GM18499 (cell line): ENCODE measurements around the gene SLC39A10.
"Not testable (repeated sequence)": the region's sequence is repeated elsewhere in the genome, so short reads cannot be mapped to it uniquely, and the experiment has no call there.

ENCODE experiments used
- ATAC-seq: cut with Tn5 transposase; IDR thresholded peaks from one replicate; pipeline ENCODE4 v1.9.1; 2021; ENCODE audit warnings: moderate number of reproducible peaks; ENCODE audit not compliant: insufficient read depth, unreplicated experiment

SLC39A10 gene

DNA sequence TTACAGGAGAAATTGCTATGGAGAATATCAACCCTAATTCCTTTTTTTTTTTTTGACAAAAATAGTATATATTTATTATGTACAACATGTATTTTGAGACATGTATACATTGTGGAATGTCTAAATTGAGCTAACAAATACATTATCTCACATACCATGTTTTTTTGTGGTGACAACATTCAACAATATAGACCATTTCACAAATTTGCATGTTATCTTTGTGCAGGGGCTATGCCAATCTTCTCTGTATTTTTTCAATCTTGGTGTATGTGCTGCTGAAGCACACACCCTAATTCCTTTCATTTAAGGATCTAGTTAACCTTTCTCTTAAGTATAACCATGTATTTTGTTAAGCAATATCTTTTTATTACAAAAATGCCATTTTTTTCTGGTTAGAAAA lies 13.2 kb downstream of the SLC39A10 start:
- no peak for ATAC-seq

DNA sequence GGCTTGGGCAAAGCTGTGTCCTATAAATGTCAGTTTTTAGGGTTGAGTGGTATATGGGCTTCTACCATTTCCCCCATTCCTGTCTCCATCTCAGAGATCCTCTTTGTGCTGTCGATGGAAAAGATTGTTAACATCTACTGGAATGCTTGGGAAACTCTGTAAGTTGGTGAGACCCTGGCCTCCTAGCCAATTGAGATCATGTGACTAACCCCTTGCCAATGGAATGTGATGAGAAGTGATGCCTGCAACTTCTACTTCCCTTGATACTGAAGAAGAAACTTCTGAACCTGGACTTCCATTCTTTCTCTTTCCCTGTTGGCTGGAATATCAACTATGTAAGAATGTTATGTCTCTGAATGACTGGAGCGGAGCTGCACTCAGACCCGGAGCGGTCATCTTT lies 14.5 kb downstream of the SLC39A10 start:
- no peak for ATAC-seq

DNA sequence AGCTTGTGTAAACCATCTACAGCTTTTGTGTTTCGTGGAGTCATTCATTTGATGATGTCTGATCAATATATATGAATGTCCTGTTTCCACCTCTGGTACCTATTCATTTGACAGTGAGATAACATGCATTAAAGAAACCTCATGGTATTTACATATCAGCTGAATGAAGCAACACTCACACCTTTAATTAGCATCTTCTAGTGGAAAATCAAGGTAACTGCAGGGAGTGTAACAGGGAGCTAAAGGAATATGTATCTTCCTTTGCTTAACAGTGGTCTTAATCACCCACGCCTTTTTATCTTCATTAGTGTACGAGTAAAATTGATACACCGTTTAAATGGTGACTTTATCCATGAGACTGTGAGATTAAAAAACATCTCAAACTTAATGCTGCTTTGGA lies 15.6 kb downstream of the SLC39A10 start:
- no peak for ATAC-seq

DNA sequence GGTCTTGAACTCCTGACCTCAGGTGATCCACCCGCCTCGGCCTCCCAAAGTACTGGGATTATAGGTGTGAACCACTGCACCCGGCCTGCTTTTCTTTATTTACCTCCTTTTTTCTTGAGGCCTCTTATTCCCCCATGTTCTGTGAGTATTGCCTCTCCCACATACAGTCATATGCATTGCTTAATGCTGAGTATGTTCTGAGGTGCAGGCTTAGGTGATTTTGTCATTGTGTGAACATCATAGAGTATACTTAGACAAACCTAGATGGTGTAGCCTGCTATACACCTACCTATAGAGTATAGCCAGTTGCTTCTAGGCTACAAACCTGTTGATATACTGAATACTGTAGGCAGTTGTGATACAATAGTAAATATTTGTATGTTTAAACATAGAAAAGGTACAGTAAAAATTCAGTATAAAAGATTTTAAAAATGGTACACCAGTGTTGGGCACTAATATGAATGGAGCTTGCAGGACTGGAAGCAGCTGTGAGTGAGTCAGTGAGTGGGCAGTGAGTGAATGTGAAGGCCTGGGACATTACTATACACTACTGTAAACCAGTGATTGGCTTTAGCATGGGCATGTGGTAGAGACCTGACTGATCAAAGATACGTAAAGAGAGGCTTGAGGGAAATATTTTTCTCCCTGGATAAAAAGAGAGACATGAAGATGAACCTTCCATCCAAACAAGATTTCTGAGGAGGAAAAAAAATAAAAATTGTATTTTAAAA lies 17.6 kb downstream of the SLC39A10 start:
- no peak for ATAC-seq

DNA sequence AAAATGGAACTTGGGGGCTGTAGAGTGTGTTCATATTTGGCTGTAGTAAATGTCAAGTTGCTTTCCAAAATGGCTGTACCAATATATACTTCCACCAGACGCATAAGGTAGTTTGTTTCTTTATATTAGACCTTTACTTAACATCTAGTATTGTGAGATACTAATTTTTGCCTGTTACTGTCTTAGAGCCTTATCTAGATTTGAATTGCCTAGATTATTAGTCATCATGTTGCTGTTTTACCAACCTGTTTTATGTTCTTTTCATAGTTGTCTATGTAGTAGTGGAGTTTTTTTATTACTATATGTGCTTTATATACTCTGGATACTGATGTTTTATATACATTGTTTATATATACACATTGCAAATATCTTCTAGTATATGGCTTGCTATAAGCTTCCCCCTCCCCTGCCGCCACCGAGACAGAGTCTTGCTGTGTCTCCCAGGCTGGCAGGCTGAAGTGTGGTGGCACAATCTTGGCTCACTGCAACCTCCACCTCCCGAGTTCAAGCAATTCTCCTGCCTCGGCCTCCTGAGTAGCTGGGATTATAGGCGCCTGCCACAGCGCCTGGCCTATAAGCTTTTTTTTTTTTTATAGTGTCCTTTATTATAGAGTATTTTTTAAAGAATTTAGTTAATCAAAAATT lies 18.9 kb downstream of the SLC39A10 start:
- ATAC-seq = no peak

DNA sequence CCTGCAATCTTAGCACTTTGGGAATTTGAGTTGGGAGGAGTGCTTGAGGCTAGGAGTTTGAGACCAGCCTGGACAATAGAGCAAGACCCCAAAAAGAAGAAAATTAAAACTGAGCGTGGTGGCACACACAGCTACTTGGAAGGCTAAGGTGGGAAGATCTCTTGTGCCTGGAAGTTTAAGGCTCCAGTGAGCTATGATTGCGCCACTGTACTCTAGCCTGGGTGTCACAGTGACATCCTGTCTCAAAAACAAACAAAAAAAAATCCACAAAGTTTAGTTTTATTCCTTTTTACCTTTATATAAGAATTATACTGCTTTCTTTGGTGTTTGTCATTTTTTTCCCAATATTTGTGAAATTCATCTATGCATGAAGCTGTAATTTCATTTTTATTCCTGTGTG lies 20.3 kb downstream of the SLC39A10 start:
- ATAC-seq = no peak

DNA sequence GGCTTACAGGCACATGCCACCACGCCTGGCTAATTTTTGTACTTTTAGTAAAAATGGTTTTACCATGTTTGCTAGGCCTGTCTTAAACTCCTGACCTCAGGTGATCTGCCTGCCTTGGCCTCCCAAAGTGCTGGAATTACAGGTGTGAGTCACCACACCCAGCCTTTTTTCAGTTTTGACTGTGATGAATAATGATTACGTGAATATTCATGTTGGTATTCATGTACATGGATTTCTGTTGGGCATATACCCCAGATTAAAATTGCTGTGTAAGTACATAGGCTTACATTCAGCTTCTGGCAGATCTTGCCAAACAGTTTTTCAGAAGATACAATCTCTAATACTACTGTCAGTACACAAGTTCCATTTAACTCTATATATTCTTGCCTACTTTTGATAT lies 20.9 kb downstream of the SLC39A10 start:
- ATAC-seq = no peak

DNA sequence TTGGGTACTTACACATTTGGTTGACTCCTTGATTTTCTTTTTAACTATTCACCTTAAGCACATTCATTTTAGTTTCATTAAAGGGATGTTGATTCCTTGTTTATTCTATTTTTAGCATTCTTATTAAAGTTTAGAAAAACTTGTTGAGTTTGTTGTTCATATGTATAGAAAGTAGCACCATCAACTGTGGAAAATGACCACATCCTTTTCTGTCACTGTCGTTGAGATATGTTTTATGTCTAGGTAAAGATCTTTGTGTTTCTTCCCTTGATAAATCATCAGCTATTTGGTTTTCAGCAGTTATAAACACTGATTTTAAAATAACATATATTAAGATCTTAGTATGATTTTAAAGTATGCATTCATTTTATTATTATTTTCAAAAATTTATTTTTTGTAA lies 25.1 kb downstream of the SLC39A10 start:
- no peak for ATAC-seq

DNA sequence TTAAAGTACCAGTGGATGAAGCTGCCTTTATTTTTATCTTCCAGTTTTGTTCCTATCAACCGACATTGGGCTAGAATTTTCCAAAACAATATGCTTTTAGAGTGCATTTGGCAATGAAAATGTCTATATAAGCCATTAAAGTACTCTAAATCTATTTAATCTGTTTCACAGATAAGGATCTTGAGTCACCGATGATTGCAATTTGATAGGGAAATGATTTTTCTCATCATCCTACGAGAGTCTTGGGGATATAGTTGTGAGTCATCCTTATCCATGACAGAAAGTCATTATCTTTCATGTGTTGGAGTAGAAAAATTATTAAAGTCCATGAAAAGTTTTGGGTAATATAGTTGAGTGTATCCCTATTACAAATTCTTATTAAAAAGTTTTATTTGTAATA lies 26.1 kb downstream of the SLC39A10 start:
- no peak for ATAC-seq

DNA sequence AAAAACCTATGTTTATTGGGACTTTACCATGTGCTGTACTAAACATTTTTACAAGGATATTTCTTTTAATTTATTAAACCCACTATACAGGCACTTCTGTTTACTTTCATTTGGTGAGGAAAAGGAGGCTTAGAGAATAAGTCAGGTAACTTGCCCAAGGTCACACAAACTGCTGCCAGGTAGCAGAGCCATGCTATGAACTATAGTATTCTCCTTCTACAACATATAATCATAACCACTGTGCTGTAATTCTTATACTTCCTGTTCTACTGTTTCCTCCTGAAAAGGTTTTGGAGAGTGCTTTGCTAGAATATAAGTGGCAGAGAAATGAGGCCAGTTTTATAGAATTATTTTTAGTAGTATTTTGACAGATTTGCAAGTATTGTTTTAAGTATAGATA lies 29.5 kb downstream of the SLC39A10 start:
- ATAC-seq = no peak

DNA sequence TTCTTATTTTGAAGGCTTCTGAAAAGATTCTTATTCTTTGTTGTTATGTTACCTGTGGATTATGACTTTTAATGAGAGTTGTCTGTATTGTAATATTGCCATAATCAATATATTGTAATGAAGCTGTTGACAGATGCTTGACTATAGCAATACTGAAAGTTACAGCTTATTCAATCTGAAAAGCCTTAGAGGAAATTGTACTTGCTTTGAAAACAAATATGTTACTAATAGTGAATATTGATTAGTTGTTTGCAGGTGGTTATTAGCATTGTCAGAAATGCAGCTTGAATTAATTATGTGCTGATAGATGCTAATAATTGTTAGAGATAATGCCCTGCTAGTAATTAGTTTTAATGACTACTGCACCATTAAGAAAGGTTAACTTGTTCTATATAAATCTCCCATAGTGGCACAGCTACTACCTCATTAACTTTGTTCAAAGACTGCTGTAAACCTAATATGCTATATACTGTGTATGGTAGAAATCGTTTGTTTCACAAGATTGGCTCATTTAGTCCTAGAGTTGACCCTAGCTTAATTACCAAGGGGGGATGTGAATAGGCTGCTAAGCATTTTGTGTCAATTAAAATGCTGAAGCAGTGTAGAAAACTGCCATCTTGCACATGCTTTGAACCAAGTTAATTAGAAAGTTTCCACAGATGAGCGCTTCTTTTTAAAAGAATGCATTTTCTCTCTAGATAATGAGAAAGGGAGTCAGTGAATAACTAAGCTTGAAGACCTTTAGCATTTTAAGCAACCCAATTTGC lies 30.5 kb downstream of the SLC39A10 start:
- ATAC-seq = no peak

DNA sequence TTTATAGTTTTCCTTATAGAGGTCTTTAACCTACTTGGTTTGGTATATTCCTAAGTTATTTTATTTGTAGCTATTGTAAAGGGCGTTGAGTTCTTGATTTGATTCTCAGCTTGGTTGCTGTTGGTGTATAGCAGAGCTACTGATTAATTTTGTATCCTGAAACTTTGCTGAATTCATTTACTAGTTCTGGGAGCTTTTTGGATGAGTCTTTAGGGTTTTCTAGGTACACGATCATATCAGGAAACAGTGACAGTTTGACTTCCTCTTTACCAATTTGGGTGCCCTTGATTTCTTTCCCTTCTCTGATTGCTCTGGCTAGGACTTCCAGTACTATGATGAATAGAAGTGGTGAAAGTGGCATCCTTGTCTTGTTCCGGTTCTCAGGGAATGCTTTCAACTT lies 35.5 kb downstream of the SLC39A10 start:
- not testable (repeated sequence) for ATAC-seq

DNA sequence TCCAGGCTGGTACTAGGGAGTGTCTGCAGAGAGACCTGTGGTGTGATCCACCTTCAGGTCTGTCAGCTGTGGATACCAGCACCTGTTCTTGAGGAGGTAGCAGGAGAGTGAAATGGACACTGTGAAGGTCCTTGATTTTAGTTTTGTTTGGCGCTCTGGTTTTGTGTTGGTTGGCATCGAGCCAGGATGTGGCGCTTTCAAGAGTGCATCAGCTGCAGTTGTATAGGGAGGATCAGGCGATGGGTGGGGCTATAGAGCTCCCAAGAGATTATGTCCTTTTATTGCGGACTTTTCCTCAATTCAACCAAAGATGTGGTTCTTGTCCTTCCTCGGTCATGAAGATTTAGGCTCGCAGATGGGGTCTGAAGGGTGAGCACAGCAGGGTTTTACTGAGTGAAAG lies 37.5 kb downstream of the SLC39A10 start:
- no peak for ATAC-seq

DNA sequence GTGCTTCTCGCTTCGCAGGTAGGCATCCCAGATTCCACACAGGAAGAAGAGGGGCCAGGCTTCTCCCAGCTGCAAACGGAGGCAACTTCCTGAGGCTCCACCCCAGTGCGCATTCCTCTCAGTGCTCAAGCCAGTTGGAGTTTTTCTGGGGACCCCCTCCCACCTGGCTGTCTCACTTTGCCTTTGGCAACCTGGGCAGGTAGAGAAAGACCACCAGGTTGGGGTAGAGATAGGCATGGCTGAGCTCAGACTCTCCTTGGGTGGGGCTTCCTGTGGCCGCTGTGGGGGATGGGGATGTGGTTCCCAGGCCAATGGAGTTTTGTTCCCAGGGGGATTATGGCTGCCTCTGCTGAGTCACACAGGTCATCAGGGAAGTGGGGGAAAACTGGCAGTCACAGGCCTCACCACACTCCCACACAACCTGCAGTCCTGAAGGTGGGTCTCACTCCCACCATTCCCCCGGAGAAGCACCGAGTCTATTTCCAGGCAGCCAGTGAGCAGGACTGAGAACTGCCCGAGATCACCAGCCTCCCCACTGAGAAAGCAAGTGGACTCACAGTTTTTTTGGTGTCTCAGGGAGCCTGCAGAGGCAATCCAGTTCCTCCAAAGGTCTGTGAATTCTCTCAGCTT lies 38.1 kb downstream of the SLC39A10 start:
- ATAC-seq = no peak

DNA sequence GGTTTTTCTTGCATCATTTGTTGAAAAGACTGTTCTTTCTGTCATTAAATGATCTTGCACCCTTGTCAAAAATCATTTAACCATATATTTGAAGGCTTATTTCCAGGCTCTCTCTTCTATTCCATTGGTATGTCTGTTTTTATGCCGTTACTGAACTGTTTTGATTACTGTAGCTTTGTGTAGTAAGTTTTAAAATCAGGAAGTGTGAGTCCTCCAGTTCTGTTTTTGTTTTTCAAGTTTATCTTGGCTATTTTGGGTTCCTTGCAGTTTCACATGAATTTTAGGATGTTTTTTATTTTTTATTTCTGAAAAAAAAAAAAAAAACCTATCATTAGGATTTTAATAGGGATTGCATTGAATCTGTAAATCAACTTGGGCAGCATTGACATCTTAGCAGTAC lies 39.0 kb downstream of the SLC39A10 start:
- no peak for ATAC-seq

DNA sequence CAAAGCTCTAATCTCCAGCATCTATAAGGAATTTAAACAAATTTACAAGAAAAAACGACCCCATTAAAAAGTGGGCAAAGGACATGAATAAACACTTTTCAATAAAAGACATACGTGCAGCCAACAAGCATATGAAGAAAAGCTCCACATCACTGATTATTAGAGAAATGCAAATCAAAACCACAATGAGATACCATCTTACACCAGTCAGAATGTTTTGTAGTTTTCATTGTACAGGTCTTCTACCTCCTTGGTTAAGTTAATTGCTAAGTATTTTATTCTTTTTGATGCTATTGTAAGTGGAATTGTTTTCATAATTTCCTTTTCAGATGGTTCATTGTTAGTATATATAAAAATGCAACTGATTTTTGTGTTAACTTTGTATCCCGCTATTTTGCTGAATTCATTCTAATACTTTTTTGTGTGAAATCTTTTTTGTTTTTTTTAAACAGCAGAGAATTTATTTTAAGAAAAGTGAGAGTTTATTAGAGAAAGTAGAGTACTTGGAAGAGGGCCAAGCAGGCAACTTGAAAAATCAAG lies 40.7 kb downstream of the SLC39A10 start:
- peak; percentile 51 for ATAC-seq

DNA sequence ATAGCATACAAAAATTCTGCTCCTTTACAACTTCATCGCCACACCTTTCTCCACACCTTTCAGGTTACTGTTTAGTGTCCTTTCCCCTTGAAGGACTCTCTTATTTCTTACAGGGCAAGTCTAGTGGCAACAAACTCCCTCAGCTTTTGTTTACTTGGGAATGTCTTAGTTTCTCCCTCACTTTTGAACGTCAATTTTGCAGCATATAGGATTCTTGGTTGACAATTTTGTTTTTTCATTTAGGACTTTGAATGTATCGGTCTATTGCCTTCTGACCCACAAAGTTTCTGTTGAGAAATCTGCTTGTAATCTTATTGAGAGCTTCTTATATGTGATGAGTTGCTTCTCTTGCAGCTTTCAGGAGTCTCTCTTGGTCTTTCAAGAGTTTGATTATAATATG lies 43.5 kb downstream of the SLC39A10 start:
- no peak for ATAC-seq

DNA sequence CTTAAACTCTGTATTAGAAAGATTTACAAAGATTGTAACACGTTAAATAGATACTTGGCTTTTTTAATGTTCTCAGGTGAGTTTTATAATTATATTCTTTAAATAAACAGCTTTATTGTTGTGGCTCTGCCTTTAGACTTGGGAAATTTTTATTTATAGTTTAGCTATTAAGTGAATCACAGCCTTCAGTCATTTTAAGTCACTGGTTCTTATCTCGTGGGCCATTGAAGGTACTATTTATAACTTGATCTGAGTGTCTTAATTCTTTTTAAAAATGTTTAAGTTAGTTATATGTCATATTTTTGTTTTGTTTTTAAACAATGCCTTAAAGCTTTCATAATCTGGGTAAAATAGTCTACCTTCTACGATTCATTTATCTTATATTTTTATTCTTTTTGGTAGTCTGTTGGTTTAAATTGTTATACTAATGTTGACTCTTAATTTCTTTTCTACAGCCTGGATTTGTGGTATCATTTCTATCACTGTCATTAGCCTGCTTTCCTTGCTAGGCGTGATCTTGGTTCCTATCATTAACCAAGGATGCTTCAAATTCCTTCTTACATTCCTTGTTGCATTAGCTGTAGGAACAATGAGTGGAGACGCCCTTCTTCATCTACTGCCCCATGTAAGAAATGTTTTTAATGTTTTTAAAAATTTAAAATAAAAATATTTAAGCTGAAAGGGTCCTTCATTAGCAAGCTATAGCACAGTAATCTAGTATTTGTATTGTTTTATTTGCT lies 49.3 kb downstream of the SLC39A10 start:
- ATAC-seq = no peak

DNA sequence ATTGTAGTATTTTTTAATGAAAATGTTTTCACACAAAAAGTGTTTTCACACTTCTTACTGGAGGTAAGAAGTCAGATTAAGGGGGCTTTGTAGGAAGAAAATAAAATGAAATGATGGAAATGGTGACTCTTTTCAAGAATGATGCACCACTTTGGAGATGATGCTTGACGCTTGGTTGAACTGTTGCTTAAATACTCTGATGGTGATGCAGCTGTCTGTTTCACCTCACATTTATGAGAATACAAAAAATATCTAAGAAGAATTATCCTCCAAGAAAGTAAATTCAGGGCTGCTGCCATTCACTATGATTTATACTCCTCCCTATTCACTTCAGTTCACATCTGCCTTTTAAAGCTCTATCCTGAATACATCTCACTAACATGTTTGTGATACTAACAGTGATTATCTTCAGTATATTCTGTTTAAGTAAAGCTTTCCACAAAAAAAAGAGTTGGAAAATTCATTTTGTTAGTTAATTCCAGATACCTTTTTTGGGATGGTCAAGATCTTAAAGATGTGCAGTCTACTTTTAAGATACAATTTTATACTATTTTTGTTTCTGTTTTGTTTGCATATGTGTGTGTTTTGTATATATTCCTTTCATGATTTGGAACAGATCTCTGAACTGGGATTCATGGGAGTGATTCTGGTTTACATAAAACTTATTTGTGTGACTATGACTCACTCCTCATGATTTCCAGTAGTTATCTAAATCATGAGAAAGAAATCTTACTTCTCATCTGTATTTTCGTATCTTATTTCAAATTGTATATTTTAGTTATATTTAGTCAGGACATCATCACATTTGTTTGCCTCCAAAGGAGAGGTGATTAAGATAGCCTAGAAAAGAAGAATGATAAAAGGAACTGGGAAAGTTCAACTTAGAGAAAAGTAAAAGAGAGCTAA lies 53.1 kb downstream of the SLC39A10 start:
- no peak for ATAC-seq
